Muscle of leg (tissue), 11 donors: Measurements from ENCODE around the gene ALG11. TPM values are rescaled to one million over a fixed set of nuclear protein-coding genes. Genes with fewer than 3 reads are reported as not detected.
"Not testable (repeated sequence)": the region's sequence is repeated elsewhere in the genome, so short reads cannot be mapped to it uniquely, and the experiment has no call there.

Experiments
- DNase-seq: peaks from one replicate; pipeline ENCODE4 v3.0.0; 2013
- H3K27ac ChIP-seq: one replicate; pipeline ENCODE4 v1.5.1; 2013; ENCODE audit warnings: mild to moderate bottlenecking, low read length, control low read depth
- H3K27me3 ChIP-seq: one replicate; pipeline ENCODE4 v1.6.1; 2013; ENCODE audit warnings: low read length; ENCODE audit not compliant: control insufficient read depth, insufficient read depth
- H3K36me3 ChIP-seq: one replicate; pipeline ENCODE4 v1.6.1; 2013; ENCODE audit warnings: low read length; ENCODE audit not compliant: control insufficient read depth, insufficient read depth
- H3K4me1 ChIP-seq: one replicate; pipeline ENCODE4 v1.6.1; 2013; ENCODE audit warnings: low read length; ENCODE audit not compliant: control insufficient read depth, insufficient read depth
- H3K4me3 ChIP-seq: one replicate; pipeline ENCODE4 v1.5.1; 2013; ENCODE audit warnings: low read length, control low read depth
- H3K9me3 ChIP-seq: replicated peaks from 2 replicates; pipeline ENCODE4 v1.6.1; 2013; ENCODE audit warnings: low read depth, low read length; ENCODE audit not compliant: control insufficient read depth
- WGBS: methylation state at CpG from one replicate; pipeline ENCODE4 v1.1.5; 2013; ENCODE audit warnings: missing lambda C conversion rate; ENCODE audit not compliant: insufficient coverage; 5-methylcytosine and 5-hydroxymethylcytosine counted together
- polyA plus RNA-seq, 8 donors: library from polyadenylated mRNA; unstranded; fragments of 120-200 nt; gene quantifications; one replicate each; pipeline versions ENCODE4 v1.2.1 to v1.2.3, GENCODE V29; 2013; ENCODE audit warnings: inconsistent platforms in 1 of 8, low replicate concordance in 1 of 8; ENCODE audit not compliant: insufficient read length in 8 of 8, insufficient read depth in 1 of 8
- total RNA-seq: library from RNA; stranded (reverse); fragments of 120-200 nt; gene quantifications from one replicate; pipeline ENCODE4 v1.2.4, GENCODE V29; 2013

The ALG11 gene
- total and polyA plus RNA-seq, 9 donors = 11.7 to 24.1 (median 19.9) TPM

- no peaks in the 10 kb centered on the region for H3K36me3 ChIP-seq
- no peaks in the 10 kb centered on the region for H3K27me3 ChIP-seq
- H3K4me3 ChIP-seq = no peak overlapping the region
- no peak overlapping the region for H3K27ac ChIP-seq
- no CpG with 5 or more reads among the region's 5 CpGs for WGBS
- no peak for DNase-seq
- no peaks in the 10 kb centered on the region for H3K9me3 ChIP-seq
- no peaks in the 10 kb centered on the region for H3K4me1 ChIP-seq
Measured at GRCh38 chr13:51976890-51977289, 35.3 kb upstream of the ALG11 start.

DNA sequence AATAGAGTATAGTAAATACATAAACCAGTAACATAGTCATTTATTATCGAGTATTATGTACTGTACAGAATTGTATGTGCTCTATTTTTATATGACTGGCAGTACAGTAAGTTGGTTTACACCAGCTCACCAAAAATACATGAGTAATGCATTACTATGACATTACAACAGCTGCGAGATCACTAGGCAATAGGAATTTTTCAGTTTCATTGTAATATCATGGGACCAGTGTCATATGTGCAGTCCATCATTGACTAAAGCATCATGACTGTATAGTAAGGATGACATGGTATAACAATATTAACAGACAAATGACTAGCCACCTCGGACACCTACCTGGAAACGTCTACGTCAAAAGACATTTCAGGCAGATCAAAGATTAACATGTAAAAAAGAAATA lies 34.6 kb upstream of the ALG11 start:
- Histone ChIP-seq H3K36me3 (no peaks in the 10 kb centered on the region), H3K4me3 (no peak overlapping the region), H3K4me1 (no peaks in the 10 kb centered on the region), H3K9me3 (no peaks in the 10 kb centered on the region), H3K27ac (no peak overlapping the region), H3K27me3 (no peaks in the 10 kb centered on the region)
- DNase-seq = no peak
- no CpG with 5 or more reads among the region's 5 CpGs for WGBS

DNA sequence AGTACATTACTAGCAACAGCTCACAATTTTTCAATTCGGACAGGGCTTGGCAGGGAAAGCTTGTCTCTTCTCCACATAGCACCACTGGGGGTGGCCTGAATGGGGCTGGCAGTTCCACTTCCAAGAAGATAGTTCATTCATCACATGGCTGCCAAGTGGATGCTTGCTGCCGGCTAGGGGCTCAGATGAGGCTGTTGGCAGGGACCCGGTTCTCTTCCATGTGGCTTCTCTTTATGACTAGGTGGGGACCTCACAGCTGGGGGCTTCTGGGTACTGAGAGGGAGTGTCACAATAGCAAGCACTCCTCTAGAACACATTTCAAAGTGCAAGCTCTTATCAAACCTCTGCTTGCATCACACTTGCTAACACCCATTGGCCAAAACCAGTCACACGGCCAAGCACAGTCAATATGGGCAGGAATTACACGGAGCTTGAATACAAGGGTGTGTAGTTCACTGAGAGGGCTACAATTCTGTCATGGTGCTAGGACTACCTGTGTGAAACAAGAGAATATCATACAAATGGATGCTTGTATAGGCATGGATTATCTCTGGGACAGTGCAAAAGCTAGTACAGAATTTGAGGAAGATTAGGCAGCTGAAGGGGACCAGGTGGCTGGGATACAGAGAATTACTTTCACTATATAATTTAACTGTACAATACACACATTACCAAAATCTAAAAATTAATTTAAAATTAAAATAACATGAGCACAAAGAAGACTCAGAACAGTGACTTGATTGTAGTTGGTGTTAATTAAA lies 33.2 kb upstream of the ALG11 start:
- Histone ChIP-seq H3K4me1 (no peaks in the 10 kb centered on the region), H3K36me3 (no peaks in the 10 kb centered on the region), H3K9me3 (no peaks in the 10 kb centered on the region), H3K27ac (no peak overlapping the region), H3K27me3 (no peaks in the 10 kb centered on the region), H3K4me3 (no peak overlapping the region)
- no peak for DNase-seq
- WGBS = 0% methylated on average over 1 of the region's 5 CpGs

- Histone ChIP-seq H3K36me3 (no peaks in the 10 kb centered on the region), H3K27ac (no peak overlapping the region), H3K27me3 (no peaks in the 10 kb centered on the region), H3K4me3 (no peak overlapping the region), H3K4me1 (no peaks in the 10 kb centered on the region), H3K9me3 (no peaks in the 10 kb centered on the region)
- DNase-seq = no peak
- WGBS = no CpG with 5 or more reads among the region's 4 CpGs
Measured at GRCh38 chr13:51980908-51981307, 31.3 kb upstream of the ALG11 start.

DNA sequence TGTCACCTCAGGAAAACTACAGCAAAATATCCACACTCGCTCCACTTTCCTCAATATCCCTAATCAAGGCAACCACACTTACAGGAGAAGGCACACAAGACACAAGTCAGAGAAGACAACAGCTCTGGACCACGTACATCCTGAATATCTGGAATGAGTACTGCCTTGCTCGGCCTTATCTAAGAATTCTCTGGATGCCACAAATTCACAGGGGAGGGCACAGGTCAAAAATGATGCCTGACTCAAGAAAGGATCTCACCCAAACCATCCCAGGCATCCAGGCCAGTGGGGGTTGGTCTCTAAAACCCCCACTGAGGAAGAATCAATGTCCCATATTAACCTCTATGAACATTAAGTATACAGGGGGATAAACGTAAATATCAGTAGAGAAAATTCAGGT lies 30.8 kb upstream of the ALG11 start:
- H3K4me3 ChIP-seq = no peak overlapping the region
- no peaks in the 10 kb centered on the region for H3K36me3 ChIP-seq
- H3K27ac ChIP-seq = no peak overlapping the region
- WGBS = 74% methylated on average over 3 of the region's 4 CpGs
- H3K27me3 ChIP-seq = no peaks in the 10 kb centered on the region
- no peak for DNase-seq
- H3K4me1 ChIP-seq = no peaks in the 10 kb centered on the region
- H3K9me3 ChIP-seq = no peaks in the 10 kb centered on the region

GRCh38 chr13:51983292-51983691 lies 28.9 kb upstream of the ALG11 start:
- not testable (repeated sequence) for H3K27ac ChIP-seq

GRCh38 chr13:51984904-51985303 lies 27.3 kb upstream of the ALG11 start:
- WGBS = no CpG with 5 or more reads among the region's 4 CpGs
- not testable (repeated sequence) for H3K4me3 ChIP-seq, DNase-seq, H3K4me1 ChIP-seq, H3K9me3 ChIP-seq, H3K27ac ChIP-seq, H3K27me3 ChIP-seq, H3K36me3 ChIP-seq

More at GRCh38 chr13:51983292-51983691, 28.9 kb upstream of the ALG11 start:
- 93% methylated on average over 3 of the region's 3 CpGs for WGBS
- H3K27me3 ChIP-seq, H3K4me1 ChIP-seq, H3K4me3 ChIP-seq, H3K36me3 ChIP-seq, H3K9me3 ChIP-seq, DNase-seq: not testable (repeated sequence)

DNA sequence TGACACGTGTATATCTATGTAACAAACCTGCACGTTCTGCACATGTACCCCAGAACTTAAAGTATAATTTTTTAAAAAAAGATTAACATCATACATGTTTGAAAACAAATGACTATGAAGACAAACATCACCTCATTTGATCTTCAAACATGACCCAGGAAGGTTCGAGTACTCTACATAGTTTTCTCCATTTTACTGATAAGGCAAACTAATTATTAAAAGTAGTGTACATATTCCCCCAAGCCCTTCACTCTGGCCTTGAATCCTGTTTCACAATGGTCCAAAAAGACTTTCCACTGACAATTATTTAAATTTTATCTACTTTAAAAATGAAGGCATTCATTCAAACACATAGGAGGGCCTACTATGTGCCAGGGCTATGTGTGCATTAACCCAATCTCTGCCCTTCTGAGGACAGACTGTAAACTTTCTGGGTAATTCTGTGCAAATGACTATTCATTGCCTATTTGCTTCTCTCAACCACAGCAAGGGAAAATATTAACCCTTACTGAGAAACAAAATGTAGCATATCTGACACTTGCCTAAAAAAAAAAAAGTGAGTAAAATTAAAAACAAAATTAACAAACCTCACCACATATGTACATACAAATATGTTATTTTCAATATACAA lies 23.1 kb upstream of the ALG11 start:
- WGBS = no CpG with 5 or more reads among the region's 3 CpGs
- no peak for DNase-seq

GRCh38 chr13:51993713-51994112 lies 18.5 kb upstream of the ALG11 start:
- H3K9me3 ChIP-seq = no peaks in the 10 kb centered on the region
- no peak overlapping the region for H3K27ac ChIP-seq
- no peak overlapping the region for H3K4me3 ChIP-seq
- WGBS = no CpG with 5 or more reads among the region's 2 CpGs
- H3K27me3 ChIP-seq = no peaks in the 10 kb centered on the region
- H3K36me3 ChIP-seq = no peaks in the 10 kb centered on the region
- H3K4me1 ChIP-seq = peaks cover 21% of the 10 kb centered on the region
- no peak for DNase-seq

More for the DNA sequence above, 23.1 kb upstream of the ALG11 start:
- H3K27me3 ChIP-seq = no peaks in the 10 kb centered on the region
- H3K27ac ChIP-seq = no peak overlapping the region
- H3K4me3 ChIP-seq = no peak overlapping the region
- H3K4me1 ChIP-seq = no peaks in the 10 kb centered on the region
- H3K9me3 ChIP-seq = no peaks in the 10 kb centered on the region
- no peaks in the 10 kb centered on the region for H3K36me3 ChIP-seq

DNA sequence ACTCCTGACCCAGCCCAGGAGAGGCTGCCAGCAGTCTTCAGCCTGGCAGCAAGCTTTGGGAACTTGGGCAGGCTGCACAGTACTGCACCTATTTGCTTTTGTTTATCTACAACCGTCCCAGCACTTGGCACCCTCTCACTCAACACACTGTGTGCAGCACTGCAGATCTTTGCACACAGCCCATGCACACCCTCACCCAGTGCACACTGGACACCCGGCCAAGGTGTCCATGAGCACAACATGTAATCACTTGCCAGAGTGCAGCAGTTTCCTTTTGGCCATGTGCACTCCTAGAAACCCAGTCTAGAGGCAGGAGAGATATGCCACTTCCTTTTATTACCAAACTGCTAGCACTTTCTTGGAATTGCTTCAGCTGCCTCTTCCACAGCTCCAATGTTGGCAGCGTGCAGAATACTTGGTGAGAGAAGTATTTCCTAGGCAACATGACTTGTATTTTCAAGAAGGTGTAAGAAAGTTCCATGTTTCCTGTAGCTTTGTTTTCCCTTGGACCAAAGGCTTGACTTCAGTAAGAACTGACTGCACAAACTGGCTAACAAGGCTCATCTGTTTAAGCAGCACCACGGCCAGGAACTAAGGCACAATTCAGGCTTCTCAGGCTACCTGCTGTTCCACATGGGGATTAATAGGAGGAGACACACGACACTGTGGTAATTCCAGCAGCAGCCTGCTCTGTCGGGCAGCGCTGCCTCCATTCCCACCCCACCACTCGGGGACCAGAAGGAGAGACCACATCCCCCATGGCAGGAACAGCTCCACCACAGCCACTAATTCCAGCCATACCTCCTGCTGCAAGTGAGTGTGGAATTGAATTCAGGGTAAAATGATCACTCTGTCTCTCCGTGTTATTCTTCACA lies 16.3 kb upstream of the ALG11 start:
- H3K4me1 ChIP-seq = peaks cover 34% of the 10 kb centered on the region
- DNase-seq = peak; percentile 46
- H3K9me3 ChIP-seq = no peaks in the 10 kb centered on the region
- H3K36me3 ChIP-seq = no peaks in the 10 kb centered on the region
- no peaks in the 10 kb centered on the region for H3K27me3 ChIP-seq
- H3K27ac ChIP-seq = no peak overlapping the region
- H3K4me3 ChIP-seq = no peak overlapping the region
- 17% methylated on average over 2 of the region's 9 CpGs for WGBS
